SKM-1 (cell line): Measurements from ENCODE around the gene NOTCH3.
A peak's percentile ranks its signal among the peaks of the same experiment; 100 is the strongest.

Experiments
- DNase-seq: peaks from one replicate; lab custom pipeline; 2025; ENCODE audit not compliant: unreplicated experiment; lab: John Stamatoyannopoulos, UW

Gene NOTCH3

GRCh38 chr19:15197275-15197941 lies 3.4 kb downstream of the NOTCH3 start:
- DNase-seq = peak; percentile 39

DNA sequence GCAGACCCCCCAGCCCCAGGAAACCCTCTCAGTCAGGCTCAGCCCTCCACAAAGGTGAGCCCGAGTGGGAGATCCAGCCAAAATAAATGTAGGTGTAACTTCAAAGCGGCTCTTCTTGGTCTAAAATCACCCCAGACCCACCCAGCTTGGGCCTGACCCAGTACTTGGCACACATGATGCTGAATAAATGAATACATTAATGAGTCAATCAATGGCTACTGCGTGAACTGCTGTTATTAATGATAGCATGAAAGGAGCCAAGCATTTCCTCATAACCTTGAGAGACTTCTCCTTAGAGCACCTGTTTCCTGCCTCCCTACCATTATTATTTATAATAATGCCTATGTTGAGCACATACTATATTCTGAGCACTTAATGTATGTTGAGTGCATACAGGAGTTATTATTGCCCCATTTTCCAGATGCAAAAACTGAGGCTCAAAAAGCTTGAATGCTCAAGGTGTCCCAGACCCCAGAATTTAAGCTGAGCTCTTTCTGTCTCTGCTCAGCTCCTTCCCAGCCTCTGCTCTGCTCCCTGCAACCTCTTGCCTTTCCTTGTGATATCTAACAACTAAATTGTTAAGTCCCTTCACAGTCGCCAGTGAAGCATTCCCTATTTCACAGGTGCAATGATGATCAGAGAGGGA lies 4.3 kb downstream of the NOTCH3 start:
- DNase-seq = no peak

DNA sequence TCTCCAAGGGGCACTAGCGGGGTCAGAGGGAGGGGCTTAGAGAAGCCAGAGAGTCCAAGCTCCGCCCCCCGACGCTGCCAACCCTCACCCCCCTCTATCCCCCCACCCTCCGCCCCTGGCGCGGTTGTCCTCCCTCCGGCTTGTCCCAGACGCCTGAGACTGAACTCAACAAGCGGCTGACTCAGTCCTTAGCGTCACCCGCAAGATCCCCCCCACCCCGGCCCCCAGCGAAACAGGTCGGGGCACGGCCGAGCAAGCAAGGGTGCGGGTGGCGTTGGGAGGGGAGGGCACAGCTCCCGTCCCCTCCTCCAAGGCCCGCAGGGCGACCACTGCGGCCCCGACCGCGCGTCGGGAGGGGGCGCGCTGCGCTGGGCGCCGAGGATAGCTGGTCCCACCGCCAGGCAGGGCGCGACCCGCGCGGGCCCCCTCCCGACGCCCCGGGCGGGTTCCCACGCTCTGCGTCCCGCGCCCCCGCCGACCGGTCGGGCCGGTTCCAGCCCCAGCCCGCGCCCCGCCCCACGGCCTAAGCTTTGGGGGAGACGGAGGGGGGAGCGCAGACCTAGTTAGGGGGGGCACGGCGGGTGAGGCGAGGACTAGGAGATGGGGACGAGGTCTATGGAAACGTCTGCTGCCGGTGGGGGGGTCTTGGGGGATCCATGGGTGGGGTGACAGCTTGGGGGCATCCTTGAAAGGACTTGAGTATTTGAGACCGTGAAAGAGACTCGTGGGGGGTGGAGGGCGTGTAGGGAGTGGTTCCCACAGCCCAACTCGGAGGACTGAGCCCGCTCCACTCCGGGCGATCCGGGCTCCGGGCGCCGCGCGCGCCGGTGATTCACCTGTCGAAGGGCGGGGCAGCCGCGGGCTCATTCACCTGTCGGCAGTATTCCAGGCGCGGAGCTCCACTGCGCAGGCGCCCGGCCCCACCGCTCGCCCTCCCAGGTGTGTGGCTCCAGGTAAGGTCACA lies 5.1 kb downstream of the NOTCH3 start:
- DNase-seq = no peak

DNA sequence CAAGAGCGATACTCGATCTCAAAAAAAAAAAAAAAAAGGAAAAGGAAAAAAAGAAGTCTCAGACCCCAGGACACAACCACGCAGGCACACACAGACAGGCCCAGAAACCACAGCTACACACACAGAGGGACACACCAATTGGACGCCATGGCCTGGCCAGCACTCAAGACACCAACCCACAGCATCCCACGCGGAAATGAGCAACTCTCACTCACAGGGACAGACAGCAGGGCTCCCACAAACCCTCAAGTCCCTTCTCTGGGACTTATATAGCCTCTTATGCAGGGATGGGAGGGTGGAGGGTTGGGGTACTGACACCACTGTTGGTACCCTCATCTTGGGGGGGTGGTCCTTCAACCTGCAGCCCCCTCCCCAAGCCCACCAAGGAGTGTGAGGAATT lies 5.9 kb downstream of the NOTCH3 start:
- no peak for DNase-seq

GRCh38 chr19:15191982-15192381 lies 8.8 kb downstream of the NOTCH3 start:
- DNase-seq = no peak

GRCh38 chr19:15191514-15191913 lies 9.3 kb downstream of the NOTCH3 start:
- DNase-seq = no peak

- DNase-seq = no peak
These were observed 11.9 kb downstream of the NOTCH3 start for GRCh38 chr19:15188851-15189250.

DNA sequence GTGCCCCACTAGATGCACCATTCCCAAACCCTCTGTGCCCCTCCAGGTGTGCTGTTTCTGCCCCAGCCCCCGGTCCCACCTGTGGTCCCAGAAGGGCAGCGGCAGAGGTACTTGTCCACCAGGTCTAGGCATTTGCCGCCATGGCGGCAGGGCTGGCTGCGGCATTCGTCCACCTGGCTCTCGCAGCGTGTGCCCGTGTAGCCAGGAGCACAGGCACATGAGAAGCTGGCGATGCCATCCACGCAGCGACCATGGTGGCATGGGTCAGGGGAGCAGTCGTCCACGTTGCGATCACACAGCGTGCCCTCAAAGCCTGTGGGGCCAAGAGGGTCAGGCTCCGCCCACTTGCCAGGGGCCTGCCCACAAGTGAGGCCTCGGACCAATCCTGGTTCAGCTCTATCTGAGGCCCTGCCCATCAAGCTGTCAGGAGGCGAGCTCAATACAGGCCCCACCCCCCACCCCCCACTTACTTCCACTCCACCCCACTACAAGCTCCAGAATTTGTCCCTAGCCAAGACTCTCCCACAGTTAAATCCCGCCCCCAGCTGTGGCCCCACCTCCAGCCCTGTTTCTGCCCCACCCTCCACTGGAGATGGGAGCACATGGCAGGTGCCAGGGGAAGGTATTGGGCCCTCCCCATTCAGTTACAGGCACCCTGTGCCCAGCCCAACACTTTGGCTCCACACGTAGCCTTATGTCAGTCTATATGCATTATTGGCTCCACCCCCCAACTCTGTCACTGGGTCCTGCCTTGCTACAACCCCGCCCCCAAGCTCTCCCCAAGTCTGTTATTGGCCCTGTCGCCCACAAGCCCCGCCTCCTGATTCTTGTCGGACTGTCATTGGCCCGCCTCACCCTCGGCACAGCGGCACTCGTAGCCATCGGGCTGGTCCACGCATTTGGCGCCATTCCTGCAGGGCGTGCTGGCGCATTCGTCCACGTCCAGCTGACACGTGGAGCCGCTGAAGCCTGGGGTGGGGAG lies 13.5 kb downstream of the NOTCH3 start:
- DNase-seq = no peak

DNA sequence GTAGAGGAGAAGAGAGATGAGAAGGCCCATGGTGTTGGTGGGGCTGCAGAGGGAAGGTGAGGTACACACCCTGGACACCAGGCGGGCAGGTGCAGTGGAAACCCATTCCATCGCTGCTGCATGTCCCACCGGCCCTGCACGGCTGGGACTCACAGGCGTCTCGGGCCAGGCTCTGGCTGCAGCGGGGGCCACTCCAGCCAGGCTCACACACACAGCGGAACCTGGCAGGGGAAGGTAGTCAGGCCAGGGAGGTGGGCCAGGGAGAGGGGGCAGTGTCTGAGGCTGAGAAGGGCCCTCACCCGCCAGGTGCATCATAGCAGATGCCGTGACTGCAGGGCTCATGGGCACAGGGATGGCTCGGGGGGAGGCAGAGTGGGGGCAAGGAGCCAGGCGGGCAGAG lies 15.6 kb downstream of the NOTCH3 start:
- no peak for DNase-seq

- DNase-seq = no peak
These were observed 16.0 kb downstream of the NOTCH3 start for GRCh38 chr19:15184776-15185175.

- DNase-seq = no peak
These were observed 19.4 kb downstream of the NOTCH3 start for GRCh38 chr19:15181394-15181793.

DNA sequence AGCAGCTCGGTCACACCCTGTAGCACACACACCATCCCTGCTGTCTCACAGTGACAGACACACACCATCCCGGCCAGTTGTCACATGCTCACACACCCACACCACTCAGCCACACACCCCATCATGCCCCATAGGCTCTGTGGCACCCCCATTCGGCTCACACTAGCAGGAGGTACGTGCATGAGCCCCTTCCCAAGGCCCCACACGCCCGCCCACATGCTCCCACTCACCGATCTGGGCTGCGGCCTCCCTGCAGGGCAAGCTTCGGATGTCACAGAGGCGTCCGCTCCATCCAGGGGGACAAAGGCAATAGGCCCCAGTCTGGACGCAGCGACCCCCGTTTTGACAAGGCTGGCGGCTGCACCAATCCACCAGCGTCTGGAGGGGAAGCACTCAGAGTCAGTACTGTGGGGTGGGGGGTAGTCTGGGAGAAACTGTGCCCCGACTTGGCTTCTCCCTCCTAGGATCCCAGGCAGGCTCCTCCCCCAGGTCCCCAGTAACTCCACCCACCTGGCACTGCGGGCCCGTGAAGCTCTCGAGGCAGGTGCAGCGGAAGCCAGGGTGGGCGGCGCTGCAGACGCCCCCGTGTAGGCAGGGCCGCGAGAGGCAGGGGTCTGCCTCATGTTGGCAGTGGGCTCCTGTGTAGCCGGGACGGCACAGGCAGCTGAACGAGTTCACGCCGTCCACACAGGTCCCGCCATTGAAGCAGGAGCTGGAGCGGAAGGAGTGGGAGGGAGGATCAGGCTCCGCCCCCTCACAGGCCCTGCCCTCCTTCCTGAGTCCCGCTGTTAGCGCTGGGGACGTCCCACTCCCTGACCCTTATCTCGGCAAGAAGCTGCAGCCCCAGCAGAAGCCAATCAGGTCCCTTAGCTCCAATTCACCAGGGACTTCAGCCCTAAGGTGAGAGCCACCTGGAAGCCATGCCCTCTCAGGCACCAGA lies 20.1 kb downstream of the NOTCH3 start:
- no peak for DNase-seq

- no peak for DNase-seq
These were observed 22.0 kb downstream of the NOTCH3 start for GRCh38 chr19:15178629-15179308.

DNA sequence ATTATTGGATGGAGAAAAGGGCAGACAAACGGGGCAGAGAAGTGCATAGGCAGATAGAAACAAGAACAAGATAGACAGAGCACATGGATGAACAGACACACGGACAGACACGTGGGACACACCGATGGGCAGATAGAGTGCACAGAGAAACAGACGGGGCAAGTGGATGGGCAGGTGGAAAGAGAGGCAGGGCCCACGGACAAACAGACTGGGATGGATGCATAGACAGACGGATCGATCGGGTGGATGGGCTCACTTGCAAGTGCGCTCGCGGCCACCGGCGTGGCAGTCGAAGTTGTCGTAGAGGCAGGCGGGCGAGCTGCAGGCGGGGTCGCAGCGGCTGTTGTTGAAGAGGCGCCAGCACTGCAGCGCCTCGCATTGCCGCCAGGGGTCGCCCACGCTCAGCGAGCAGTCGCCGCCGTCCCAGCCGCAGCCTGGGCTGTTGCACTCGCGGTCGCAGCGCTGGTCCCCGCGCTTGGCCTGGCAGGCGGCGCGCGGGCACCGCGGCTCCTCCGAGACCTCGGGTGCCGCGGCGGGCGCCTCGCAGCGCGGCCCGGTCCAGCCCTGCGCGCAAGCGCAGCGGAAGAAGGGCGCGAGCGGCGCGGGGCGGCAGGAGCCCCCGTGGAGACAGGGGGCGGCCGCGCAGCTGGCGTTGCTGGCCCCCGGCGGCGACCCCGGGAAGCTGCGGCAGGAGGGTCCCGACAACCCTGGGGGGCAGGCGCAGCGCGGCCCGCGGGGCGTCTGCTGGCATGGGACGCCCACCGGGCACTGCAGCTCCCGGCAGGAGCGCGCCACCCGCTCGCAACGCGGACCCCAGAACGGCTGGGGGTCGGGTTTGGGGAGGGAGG lies 23.3 kb downstream of the NOTCH3 start:
- DNase-seq = peak; percentile 62

GRCh38 chr19:15175609-15176008 lies 25.2 kb downstream of the NOTCH3 start:
- DNase-seq = no peak

DNA sequence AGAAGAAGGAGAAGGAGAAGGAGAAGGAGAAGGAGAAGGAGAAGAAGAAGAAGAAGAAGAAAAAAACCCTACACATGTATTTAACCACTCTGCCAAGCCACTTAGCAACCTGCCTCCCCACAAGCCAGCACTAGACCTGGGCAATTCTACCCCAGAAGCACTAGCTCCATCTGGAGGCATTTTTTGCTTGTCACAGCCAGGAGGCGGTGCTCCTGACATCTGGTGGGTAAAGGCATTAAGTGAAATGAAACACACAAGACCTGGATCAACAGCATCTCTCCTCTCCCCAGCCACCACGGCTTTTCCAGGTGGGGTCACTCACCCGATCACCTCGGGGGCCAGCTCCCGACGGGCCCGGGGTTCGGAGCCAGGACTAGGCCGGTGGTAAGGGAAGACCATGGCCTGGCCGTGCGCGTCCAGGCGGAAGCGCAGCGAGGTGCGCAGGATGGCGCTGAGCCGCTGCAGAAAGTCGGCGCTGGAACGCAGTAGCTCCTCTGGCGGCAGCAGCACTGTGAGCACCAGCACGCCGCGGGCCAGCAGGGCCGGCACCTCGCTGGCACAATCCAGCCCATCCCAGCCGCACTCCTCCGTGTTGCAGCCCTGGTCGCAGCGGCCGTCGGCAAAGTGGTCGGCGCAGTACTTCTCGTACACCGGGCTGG lies 26.9 kb downstream of the NOTCH3 start:
- DNase-seq = peak; percentile 8

GRCh38 chr19:15170345-15170744 lies 30.4 kb downstream of the NOTCH3 start:
- no peak for DNase-seq
